Stimulated activated naive B cell treated with anti-CD40 and anti-IgM and Interleukin-4, amounts not matched to agents 10 μg/mL and 1 μg/mL and 100 μg/mL, for 72 hours (primary cell): ENCODE measurements around the gene SLC35G1.

Experiments used
- ATAC-seq, 2 donors: fragments of 150-1000 bp; cut with Tn5 transposase; replicated peaks; 2 replicates each; pipeline ENCODE4 v1.10.0; 2021; ENCODE audit warnings: moderate library complexity in 1 of 2
- DNase-seq: peaks from one replicate; pipeline ENCODE4 v3.0.0; 2021
- H3K27ac Mint-ChIP-seq: one replicate; pipeline ENCODE4 v1.8.0; 2022; ENCODE audit warnings: mild to moderate bottlenecking, mixed read lengths
- H3K27me3 Mint-ChIP-seq, 2 donors: one replicate each; pipeline ENCODE4 v1.8.0; 2022; ENCODE audit warnings: mixed read lengths in 2 of 2
- H3K36me3 Mint-ChIP-seq, 2 donors: one replicate each; pipeline ENCODE4 v1.8.0; 2022; ENCODE audit warnings: mixed read lengths in 2 of 2, mild to moderate bottlenecking in 1 of 2
- H3K4me1 Mint-ChIP-seq, 2 donors: one replicate each; pipeline ENCODE4 v1.8.0; 2022; ENCODE audit warnings: mixed read lengths in 2 of 2, mild to moderate bottlenecking in 1 of 2
- H3K4me3 Mint-ChIP-seq, 2 donors: one replicate each; pipeline ENCODE4 v1.8.0; 2022; ENCODE audit warnings: mild to moderate bottlenecking in 2 of 2, mixed read lengths in 2 of 2, moderate library complexity in 1 of 2
- H3K9me3 Mint-ChIP-seq, 2 donors: one replicate each; pipeline ENCODE4 v1.8.0; 2022; ENCODE audit warnings: mixed read lengths in 2 of 2, mild to moderate bottlenecking in 1 of 2

Gene SLC35G1

GRCh38 chr10:93871671-93872204 is 22.0 kb upstream of the SLC35G1 start:
- Mint-ChIP-seq H3K27ac (no peak overlapping the region), H3K4me1 (peaks cover 0 to 2% of the 10 kb centered on the region in 2 donors), H3K27me3 (peaks cover 30 to 56% of the 10 kb centered on the region in 2 donors), H3K36me3 (no peaks in the 10 kb centered on the region), H3K9me3 (no peaks in the 10 kb centered on the region), H3K4me3 (no peak overlapping the region)
- DNase-seq (no peak), ATAC-seq (no peak)

- Mint-ChIP-seq H3K27me3 (peaks cover 28 to 53% of the 10 kb centered on the region in 2 donors), H3K36me3 (no peaks in the 10 kb centered on the region), H3K9me3 (no peaks in the 10 kb centered on the region), H3K4me1 (peaks cover 0 to 2% of the 10 kb centered on the region in 2 donors), H3K4me3 (no peak overlapping the region), H3K27ac (no peak overlapping the region)
- DNase-seq (no peak), ATAC-seq (no peak)
These were observed 21.2 kb upstream of the SLC35G1 start for GRCh38 chr10:93872375-93873158.

DNA sequence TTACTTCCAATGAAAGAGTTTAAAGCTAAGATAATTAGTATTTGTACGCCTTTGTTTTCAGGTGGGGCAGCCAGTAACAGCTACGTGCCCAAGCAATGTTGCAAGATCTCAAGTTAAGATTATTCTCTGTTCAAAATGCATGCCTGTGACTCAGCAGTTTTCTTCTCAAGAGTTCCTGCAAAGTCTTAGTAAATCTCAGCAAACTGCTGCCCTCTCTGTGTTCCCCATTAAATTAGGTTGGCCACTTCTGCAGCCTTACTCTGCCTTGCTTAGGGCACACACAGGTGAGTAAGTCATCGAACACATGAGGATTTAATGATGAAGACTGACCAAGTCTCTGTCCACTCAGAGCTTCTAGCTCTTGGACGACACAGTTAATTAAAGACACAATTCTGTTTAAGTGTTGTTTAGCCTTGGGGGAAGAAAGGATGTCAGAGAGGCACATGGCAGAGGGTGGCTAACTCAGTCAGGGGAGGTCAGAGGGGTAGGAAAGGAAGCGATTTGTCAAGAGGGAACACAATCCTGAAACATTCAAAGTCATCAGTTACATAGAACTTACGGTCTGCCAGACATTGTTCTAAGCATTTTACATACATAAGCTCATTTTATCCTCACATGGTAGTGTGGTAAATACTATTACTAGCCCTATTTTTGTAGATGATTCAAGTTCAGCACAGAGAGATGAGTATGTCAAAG is 20.2 kb upstream of the SLC35G1 start:
- Mint-ChIP-seq H3K4me3 (no peak overlapping the region), H3K9me3 (no peaks in the 10 kb centered on the region), H3K27me3 (peaks cover 23 to 47% of the 10 kb centered on the region in 2 donors), H3K27ac (no peak overlapping the region), H3K36me3 (no peaks in the 10 kb centered on the region), H3K4me1 (peaks cover 0 to 2% of the 10 kb centered on the region in 2 donors)
- DNase-seq (no peak), ATAC-seq (no peak)

GRCh38 chr10:93874309-93875031 is 19.3 kb upstream of the SLC35G1 start:
- no peak overlapping the region for H3K4me3 Mint-ChIP-seq
- H3K4me1 Mint-ChIP-seq = peaks cover 0 to 2% of the 10 kb centered on the region in 2 donors
- no peaks in the 10 kb centered on the region for H3K36me3 Mint-ChIP-seq
- DNase-seq (no peak), ATAC-seq (no peak)
- peaks cover 22 to 45% of the 10 kb centered on the region in 2 donors for H3K27me3 Mint-ChIP-seq
- no peaks in the 10 kb centered on the region for H3K9me3 Mint-ChIP-seq
- H3K27ac Mint-ChIP-seq = no peak overlapping the region

DNA sequence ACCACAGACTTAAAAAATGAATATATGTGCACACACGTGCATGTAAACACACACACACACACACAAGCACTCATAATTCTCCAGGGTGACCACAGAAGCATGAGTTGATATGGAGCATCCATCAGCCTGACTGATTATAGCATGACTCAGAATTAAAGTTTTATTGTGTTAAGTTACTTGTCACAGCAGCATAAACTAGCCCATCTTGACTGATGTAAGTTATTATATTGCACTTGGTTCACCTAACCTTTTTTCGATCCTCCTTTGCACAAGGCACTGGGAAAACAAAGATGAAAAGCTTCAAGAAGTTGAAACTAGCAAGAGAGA is 18.8 kb upstream of the SLC35G1 start:
- ATAC-seq (no peak), DNase-seq (no peak)
- Mint-ChIP-seq H3K27me3 (peaks cover 22 to 45% of the 10 kb centered on the region in 2 donors), H3K4me3 (no peak overlapping the region), H3K4me1 (peaks cover 0 to 2% of the 10 kb centered on the region in 2 donors), H3K36me3 (no peaks in the 10 kb centered on the region), H3K27ac (no peak overlapping the region), H3K9me3 (no peaks in the 10 kb centered on the region)

- Mint-ChIP-seq H3K27me3 (peaks cover 21 to 38% of the 10 kb centered on the region in 2 donors), H3K9me3 (no peaks in the 10 kb centered on the region), H3K36me3 (no peaks in the 10 kb centered on the region), H3K4me1 (peaks cover 0 to 2% of the 10 kb centered on the region in 2 donors), H3K4me3 (no peak overlapping the region), H3K27ac (no peak overlapping the region)
- ATAC-seq = no peak
- no peak for DNase-seq
These were observed 17.4 kb upstream of the SLC35G1 start for GRCh38 chr10:93876381-93876780.

GRCh38 chr10:93879273-93879672 is 14.5 kb upstream of the SLC35G1 start:
- Mint-ChIP-seq H3K36me3 (peaks cover 0 to 2% of the 10 kb centered on the region in 2 donors), H3K27ac (no peak overlapping the region), H3K27me3 (peaks cover 20 to 39% of the 10 kb centered on the region in 2 donors), H3K9me3 (peaks cover 0 to 2% of the 10 kb centered on the region in 2 donors), H3K4me3 (no peak overlapping the region), H3K4me1 (peaks cover 0 to 2% of the 10 kb centered on the region in 2 donors)
- ATAC-seq = no peak
- DNase-seq = no peak

- Mint-ChIP-seq H3K36me3 (no peaks in the 10 kb centered on the region), H3K27me3 (peaks cover 13 to 24% of the 10 kb centered on the region in 2 donors), H3K4me1 (peaks cover 12 to 17% of the 10 kb centered on the region in 2 donors), H3K9me3 (no peaks in the 10 kb centered on the region), H3K4me3 (peak overlapping the region; percentile 76 to 86), H3K27ac (peak overlapping the region; percentile 65)
- DNase-seq (no peak), ATAC-seq (peak; percentile 4)
These were observed 969 bp downstream of the SLC35G1 start for GRCh38 chr10:93894516-93895378.

GRCh38 chr10:93897070-93897780 is 3.4 kb downstream of the SLC35G1 start:
- H3K4me1 Mint-ChIP-seq = peaks cover 12 to 17% of the 10 kb centered on the region in 2 donors
- ATAC-seq (no peak), DNase-seq (no peak)
- H3K4me3 Mint-ChIP-seq = no peak overlapping the region
- H3K9me3 Mint-ChIP-seq = no peaks in the 10 kb centered on the region
- no peak overlapping the region for H3K27ac Mint-ChIP-seq
- peaks cover 5 to 8% of the 10 kb centered on the region in 2 donors for H3K27me3 Mint-ChIP-seq
- no peaks in the 10 kb centered on the region for H3K36me3 Mint-ChIP-seq

GRCh38 chr10:93899109-93899508 is 5.3 kb downstream of the SLC35G1 start:
- ATAC-seq = no peak
- Mint-ChIP-seq H3K4me1 (peaks cover 8 to 11% of the 10 kb centered on the region in 2 donors), H3K9me3 (no peaks in the 10 kb centered on the region)

DNA sequence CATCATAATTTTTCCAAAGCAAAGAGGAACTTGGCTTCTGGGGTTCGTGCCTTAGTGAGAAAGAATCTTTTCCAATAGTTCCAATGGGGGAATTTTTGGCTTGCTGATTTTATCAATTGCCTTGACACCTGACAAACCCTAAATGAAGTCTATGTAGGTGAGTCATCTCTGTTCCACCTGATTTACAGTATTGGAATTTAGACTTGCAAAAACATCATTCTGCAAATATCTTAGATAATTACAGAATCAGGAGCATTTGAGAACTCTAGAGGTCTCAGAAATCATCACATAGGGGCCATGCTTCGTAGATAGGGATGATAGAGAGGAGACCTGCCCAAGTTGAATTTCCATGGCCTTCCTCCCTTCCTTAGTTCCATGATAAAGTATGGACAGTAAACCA is 9.3 kb downstream of the SLC35G1 start:
- Mint-ChIP-seq H3K4me3 (no peak overlapping the region), H3K27me3 (no peaks in the 10 kb centered on the region), H3K27ac (no peak overlapping the region), H3K4me1 (peaks cover 0 to 4% of the 10 kb centered on the region in 2 donors), H3K36me3 (peaks cover 0 to 5% of the 10 kb centered on the region in 2 donors), H3K9me3 (no peaks in the 10 kb centered on the region)
- DNase-seq (no peak), ATAC-seq (no peak)

More at GRCh38 chr10:93899109-93899508, 5.3 kb downstream of the SLC35G1 start:
- H3K36me3 Mint-ChIP-seq = no peaks in the 10 kb centered on the region
- DNase-seq = no peak
- no peak overlapping the region for H3K27ac Mint-ChIP-seq
- no peak overlapping the region for H3K4me3 Mint-ChIP-seq
- H3K27me3 Mint-ChIP-seq = no peaks in the 10 kb centered on the region

GRCh38 chr10:93904901-93905300 is 11.1 kb downstream of the SLC35G1 start:
- Mint-ChIP-seq H3K9me3 (no peaks in the 10 kb centered on the region), H3K27me3 (no peaks in the 10 kb centered on the region), H3K36me3 (peaks cover 0 to 10% of the 10 kb centered on the region in 2 donors), H3K27ac (no peak overlapping the region), H3K4me3 (no peak overlapping the region), H3K4me1 (peaks cover 0 to 4% of the 10 kb centered on the region in 2 donors)
- ATAC-seq = no peak
- no peak for DNase-seq

DNA sequence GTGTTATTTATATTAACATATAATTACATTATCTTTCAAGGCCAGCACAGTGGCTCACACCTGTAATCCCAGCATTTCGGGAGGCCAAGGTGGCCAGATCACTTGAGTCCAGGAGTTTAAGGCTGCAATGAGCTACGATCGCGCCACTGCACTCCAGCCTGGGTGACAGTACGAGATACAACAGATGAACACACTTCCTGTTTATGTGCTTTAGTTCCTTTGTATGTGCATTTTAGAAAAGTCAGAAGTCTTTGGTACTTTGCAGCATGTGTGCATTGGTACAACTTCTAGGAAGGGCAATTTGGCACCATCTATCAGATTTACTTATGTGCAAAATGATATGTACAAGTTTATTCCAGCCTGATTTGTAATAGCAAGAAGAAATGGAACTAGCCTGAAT is 13.3 kb downstream of the SLC35G1 start:
- no peak for ATAC-seq
- H3K27ac Mint-ChIP-seq = no peak overlapping the region

More for the DNA sequence above, 13.3 kb downstream of the SLC35G1 start:
- peaks cover 0 to 4% of the 10 kb centered on the region in 2 donors for H3K4me1 Mint-ChIP-seq
- DNase-seq = no peak
- no peak overlapping the region for H3K4me3 Mint-ChIP-seq
- H3K9me3 Mint-ChIP-seq = no peaks in the 10 kb centered on the region
- H3K27me3 Mint-ChIP-seq = no peaks in the 10 kb centered on the region
- peaks cover 0 to 10% of the 10 kb centered on the region in 2 donors for H3K36me3 Mint-ChIP-seq
